Embryonic facial prominence (tissue), 1 donor: ENCODE results near the gene ZMYND10.

Source experiments
- DNase-seq: peaks from one replicate; pipeline ENCODE4 v3.0.0-alpha.2; 2016; ENCODE audit errors: extremely low spot score

ZMYND10 gene

GRCh38 chr3:50347187-50347813, 1.8 kb upstream of the ZMYND10 start:
- peak; percentile 42 for DNase-seq

GRCh38 chr3:50345008-50345407, 524 bp downstream of the ZMYND10 start:
- no peak for DNase-seq

- DNase-seq: no peak
These were observed 2.5 kb downstream of the ZMYND10 start for GRCh38 chr3:50342813-50343633.

- no peak for DNase-seq
These were observed 3.4 kb downstream of the ZMYND10 start for GRCh38 chr3:50341996-50342650.

GRCh38 chr3:50341537-50341936, 4.0 kb downstream of the ZMYND10 start:
- DNase-seq: no peak

GRCh38 chr3:50340448-50341329, 4.8 kb downstream of the ZMYND10 start, which contains the start of gene RASSF1:
RASSF1 (minus strand) TSS chr3:50340836; CDS start chr3:50340805, 31 bp downstream.
- DNase-seq: no peak

GRCh38 chr3:50340147-50340447, 5.4 kb downstream of the ZMYND10 start:
- no peak for DNase-seq

- DNase-seq: no peak
These were observed 5.9 kb downstream of the ZMYND10 start for GRCh38 chr3:50339485-50340146.

GRCh38 chr3:50338965-50339364, 6.6 kb downstream of the ZMYND10 start:
- no peak for DNase-seq

GRCh38 chr3:50337175-50337861, 8.2 kb downstream of the ZMYND10 start:
- DNase-seq: peak; percentile 96

GRCh38 chr3:50336452-50337174, 8.9 kb downstream of the ZMYND10 start:
- DNase-seq: no peak

- DNase-seq: no peak
These were observed 11.0 kb downstream of the ZMYND10 start for GRCh38 chr3:50334339-50335075.

- DNase-seq: no peak
These were observed 11.7 kb downstream of the ZMYND10 start for GRCh38 chr3:50333744-50334328.

GRCh38 chr3:50331364-50331907, 14.1 kb downstream of the ZMYND10 start:
- no peak for DNase-seq

- no peak for DNase-seq
These were observed 15.2 kb downstream of the ZMYND10 start for GRCh38 chr3:50330330-50330729.

- peak; percentile 87 for DNase-seq
These were observed 17.4 kb downstream of the ZMYND10 start, which contains the start of gene TUSC2 for GRCh38 chr3:50327943-50328691. TUSC2 (minus strand) TSS chr3:50328223; CDS start chr3:50328099, 124 bp downstream.

- no peak for DNase-seq
These were observed 18.4 kb downstream of the ZMYND10 start for GRCh38 chr3:50327129-50327528.

GRCh38 chr3:50326182-50326541, 19.4 kb downstream of the ZMYND10 start:
- no peak for DNase-seq
